NCI-H146 (cell line): ENCODE measurements around the gene ANKS6.

Experiments
- DNase-seq: peaks from one replicate; lab custom pipeline; 2025; lab: John Stamatoyannopoulos, UW

Gene ANKS6

DNA sequence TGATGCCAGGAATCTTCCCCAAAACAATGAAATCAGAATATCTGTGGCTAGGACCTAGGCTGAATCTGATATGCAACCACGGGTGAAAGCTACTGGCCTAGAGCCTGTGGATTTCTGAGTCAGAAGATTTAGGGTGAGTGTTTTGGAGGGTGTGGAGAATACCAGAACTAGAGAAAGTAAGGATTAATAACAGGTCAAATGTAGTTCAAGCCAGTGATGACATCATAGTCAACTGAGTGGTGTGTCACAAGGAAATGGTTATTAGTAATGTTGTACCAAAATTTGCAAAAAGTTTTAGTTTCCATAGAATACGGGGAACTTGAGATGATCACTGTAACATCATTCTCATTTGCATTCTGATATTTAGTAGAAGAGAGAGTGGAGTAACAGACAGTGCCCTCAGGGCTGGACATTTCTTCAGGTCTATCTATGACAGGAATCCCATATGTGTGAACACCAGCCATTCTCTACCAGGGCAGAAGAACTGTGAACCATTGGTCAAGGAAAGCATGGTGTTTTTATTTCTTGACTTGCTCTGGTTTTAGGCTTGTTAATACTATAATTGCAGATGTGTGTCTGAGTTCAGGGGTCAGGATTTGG lies 14.8 kb upstream of the ANKS6 start:
- DNase-seq, result no peak

DNA sequence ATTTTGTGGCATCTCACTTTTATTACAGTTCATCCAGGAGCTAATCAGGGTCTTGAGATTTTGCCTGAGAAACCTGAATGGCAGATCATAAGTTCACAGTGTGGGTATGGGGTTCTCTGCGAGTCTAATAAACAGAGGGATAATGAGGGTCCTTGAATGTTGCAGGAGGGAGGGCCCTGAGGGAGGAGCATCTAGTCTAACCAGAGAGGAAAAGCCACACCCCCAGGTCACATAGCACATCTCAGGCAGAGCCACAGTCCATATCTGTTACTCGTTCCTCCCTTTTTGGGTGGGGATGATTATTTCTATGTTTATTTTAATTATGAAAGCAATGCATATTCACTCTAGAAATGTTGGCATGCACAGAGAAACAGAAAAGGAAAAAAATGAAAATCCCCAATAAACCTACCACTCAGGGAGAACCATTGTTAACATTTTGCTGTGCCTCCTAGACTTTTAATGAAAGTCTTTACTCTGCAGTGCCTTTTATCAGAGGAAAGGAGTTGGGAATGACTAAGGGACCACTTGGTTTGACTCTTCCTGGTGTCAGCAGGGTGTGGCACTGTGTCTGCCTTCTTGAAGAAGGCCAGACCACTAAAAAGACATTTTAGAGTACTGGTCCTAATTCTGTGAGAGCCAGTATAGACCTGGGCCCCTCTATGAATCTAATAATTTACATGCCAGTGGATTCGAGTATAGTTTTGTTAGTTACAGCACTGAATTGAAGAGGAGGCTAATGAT lies 13.9 kb upstream of the ANKS6 start:
- DNase-seq, result peak; percentile 6

DNA sequence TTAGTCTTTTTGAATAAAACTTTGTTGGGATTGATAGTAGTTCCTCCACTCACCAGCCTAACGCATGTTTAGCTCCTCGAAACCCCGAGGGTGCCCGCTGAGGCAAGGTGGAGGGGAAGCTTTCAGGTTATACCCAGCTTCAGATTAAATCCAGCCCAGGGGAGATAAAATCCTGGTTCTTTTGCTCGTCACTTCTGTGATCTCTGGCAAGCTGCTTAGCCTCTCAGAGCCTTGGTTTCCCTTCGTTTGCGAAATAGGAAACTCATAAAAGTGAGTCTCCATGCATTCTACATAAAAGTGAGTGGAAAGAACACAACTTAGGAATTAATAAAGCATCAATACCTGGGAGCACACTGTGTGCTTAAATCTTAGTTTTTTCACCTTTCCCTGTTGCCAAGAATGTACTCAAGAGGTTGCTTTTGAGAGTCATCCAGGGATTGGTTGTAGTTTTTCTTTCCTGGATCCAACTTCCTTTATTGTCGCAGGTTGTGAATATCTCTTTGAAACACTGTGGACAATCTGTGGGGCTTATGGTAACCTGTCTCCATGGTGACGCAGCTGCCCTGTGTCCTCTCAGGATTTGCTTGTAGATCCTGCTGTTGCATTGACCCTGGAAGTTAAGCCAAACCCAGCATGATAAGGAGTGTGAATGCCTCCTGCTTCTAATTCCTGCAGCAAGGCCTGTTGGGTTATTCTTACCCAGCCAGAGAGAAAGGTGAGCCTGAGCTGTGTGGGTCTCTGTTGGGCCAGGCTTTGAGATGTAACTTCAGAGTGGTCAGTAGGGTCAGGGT lies 13.2 kb upstream of the ANKS6 start:
- DNase-seq, result peak; percentile 38

DNA sequence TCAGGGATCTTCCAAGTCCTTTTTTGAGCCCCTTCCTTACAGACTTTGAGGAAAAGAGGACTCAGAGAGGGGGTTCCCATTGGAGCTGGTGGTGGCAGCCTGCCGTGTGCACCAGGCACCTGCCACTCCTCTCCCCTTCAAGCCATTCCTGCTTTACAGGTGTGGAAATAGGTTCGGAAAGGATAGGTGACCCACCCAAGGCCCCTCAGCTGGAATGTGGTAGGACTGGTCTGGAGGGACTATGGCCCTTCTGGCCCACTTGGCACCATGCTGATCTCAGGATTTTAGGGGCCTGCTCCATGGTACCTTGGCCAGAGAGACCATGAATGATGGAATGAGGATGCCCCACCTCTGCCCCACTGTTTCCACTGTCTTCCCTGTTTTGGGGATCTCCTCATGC lies 12.5 kb upstream of the ANKS6 start:
- DNase-seq, result no peak

DNA sequence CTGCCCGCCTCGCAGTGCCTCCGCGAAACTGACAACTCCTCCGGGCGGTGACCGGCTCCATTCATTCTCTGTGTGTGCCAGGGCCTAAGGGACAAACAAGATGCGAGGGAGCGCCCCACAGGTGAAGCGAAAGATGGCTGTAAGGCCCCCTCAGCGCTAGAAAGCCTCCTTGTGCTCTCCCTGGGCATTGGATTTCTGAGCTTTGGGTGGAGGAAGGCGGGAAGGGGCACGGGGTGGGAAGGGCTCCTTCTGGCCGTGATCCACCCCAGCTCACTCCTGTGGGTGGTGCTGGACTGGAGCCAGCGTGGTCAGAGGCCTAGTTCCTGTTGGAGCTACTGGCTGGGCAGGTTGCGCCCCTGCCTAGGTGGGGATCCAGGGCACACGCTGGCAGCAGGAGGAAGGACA lies 12.1 kb upstream of the ANKS6 start:
- DNase-seq, result peak; percentile 64

DNA sequence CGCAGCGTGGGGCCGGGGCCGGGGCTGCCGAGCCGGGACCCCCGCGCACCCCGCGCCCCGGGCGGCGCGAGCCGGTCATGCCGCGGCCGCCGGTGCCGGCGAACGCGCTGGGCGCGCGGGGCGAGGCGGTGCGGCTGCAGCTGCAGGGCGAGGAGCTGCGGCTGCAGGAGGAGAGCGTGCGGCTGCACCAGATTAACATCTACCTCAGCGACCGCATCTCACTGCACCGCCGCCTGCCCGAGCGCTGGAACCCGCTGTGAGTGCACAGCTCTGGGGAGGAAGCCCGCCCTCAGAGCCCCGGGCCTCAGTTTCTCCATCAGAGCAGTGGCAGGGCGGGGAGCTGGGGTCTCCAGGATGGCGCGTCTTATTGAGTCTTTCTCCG lies 11.4 kb upstream of the ANKS6 start:
- peak; percentile 42 for DNase-seq

DNA sequence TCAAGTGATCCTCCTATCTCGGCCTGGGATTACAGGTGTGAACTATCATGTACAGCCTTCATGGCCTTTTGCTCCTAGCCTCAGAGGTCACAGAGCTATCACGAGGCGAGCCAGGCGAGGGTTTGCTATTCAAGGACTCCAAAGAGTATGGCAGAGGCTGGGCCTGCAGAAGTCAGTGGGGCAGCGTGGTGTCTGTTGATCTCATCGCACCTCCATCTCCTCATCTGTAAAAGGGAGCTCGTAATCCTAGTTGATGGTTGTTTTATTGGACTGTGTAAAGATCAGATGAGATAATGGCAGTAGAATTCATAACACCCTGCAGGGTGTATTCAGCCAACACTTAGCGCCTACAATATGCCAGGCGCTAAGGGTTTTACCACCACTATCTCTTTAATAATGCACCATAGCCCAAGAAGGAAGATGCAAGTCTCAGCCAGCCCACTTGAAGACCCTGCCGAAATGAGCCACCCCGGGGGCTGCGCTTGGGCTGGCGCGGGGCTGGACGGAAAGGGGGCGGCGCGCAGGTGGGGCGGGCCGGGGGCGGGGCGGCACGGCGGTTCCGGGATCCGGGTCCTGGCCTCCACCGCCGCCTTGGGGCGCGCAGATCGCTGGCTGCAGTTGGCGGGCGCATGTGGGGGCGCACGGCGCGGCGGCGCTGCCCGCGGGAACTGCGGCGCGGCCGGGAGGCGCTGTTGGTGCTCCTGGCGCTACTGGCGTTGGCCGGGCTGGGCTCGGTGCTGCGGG lies 10.9 kb upstream of the ANKS6 start, which contains the start of gene GALNT12:
Gene GALNT12, plus strand, starts transcription at position 601 of the 744 bp plus-strand sequence. Its CDS starts 29 bp downstream, at position 630.
- peak; percentile 64 for DNase-seq

DNA sequence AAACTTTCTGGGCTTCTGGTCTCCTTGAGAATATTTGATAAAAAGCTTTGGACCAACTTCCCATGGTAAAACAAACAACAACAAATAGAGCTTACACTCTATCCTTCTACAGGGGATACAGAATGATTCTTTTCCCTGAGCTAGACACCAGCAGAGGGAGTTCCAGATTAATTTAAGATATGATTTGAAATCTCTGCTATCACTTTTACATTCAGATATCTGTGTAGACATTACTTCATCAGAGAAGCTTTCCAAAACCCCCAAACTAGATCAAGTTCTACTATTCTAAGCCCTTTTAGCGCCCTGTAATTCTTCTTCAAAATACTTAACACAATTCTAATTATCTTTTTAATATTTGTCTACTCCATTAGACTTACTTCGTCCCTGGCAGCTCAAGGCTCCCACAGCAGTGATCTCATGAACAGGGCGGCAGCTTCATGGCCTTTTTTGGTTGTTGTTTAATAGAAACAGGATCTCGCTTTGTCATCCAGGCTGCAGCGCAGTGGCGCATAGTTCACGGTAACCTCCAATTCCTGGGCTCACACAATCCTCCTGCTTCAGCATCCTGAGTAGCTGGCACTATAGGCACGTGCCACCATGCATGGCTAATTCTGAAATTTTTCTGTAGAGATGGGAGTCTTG lies 10.2 kb upstream of the ANKS6 start:
- no peak for DNase-seq

DNA sequence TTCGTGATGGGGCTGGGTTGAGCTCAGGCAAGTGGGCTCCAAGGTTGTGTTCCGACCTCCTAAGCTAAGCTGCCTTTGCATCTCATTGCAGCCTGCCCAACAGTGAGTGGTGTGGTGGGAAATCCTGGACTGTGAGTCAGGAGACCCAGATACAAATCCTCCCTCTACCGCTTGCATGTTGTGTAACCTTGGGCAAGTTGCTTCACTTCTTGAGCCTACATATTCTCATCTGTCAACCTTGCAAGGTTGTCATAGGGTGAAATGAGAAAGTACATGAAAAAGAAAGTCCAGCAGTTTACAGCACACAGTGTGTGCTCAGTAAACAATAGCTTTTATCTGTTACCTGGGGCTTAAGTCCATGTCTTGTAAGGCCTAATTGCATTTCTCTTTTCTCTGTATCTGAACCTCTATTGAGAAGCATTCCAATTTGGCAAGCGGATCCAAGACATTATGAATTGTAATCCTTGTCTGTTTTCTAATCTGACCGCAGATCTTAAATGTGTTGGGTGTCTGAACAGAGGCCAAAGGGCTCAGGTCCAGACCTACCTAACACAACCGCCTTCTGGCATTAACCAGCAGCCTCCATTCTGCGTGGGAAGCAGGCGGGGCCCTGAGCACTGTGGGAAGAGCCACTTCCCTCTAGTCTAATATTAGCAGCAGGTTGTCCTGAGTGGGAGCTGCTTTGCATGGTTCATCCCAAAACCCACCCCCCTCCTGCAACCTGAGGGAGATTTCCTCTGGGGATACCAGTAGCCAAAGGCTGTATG lies 9.3 kb upstream of the ANKS6 start:
- no peak for DNase-seq

DNA sequence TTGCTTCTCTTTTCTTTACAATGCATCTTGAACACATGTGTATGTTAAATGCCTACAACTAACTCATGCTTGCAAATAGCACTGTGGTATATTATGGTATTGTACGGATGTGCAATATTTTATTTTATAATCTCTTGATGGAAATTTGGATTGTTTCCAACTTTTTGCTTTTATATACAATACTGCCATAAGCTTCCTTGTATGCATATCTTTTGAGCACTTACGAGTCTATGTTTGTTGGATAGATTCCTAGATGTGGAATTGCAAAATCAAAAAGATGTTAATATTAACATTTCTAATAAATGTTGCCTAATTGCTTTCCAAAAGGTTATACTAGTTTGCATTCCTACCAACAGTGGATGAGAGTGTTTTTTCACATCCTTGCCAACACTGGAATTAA lies 7.7 kb upstream of the ANKS6 start:
- DNase-seq, result no peak

DNA sequence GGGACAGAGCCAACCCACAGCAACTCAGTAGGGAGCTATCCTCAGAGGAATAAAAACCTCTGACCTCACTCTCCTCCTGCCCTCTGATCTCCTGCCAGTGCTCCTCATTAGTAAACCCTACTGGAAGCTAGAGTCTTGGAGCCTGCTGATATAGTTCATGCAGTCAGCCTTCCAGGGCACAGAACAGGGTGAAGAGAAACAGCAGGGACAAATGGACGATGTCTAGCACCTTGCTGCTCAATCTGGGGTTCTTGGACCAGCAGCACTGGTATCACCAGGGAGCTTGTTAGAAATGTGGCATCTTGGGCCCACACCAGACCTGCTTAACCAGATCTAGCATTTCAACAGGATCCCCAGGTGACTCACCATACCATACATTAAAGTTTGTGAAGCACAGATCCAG lies 5.6 kb upstream of the ANKS6 start:
- DNase-seq, result no peak

DNA sequence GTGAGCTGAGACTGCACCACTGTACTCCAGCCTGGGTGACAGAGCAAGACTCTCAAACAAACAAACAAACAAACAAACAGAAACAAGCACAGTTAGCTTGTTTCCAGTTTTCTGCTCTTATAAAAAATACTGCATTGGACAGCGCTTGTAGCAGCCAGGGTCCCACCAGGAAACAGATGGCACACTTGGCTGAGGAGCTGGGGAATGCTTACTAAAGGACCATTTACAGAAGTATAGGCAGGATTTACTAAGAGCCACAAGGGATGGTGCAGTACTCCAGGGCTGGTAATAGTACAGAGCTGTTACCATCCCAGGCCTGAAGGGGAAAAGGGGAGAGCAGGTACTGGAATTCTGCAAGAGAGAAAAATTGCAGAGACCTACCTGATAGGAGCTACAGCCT lies 5.2 kb upstream of the ANKS6 start:
- DNase-seq, result no peak

DNA sequence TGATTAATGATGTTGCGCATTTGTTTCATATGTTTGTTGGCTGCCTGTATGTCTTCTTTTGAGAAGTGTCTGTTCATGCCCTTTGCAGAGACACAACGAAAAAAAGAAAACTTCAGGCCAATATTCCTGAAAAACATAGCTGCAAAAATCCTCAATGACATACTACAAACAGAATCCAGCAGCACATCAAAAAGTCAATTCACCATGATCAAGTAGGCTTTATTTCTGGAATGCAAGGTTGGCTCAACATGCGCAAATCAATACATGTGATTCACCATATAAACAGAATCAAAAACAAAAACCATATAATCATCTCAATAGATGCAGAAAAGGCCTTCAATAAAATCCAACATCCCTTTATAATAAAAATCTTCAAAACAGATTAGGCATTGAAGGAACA lies 1.9 kb upstream of the ANKS6 start:
- DNase-seq, result no peak

DNA sequence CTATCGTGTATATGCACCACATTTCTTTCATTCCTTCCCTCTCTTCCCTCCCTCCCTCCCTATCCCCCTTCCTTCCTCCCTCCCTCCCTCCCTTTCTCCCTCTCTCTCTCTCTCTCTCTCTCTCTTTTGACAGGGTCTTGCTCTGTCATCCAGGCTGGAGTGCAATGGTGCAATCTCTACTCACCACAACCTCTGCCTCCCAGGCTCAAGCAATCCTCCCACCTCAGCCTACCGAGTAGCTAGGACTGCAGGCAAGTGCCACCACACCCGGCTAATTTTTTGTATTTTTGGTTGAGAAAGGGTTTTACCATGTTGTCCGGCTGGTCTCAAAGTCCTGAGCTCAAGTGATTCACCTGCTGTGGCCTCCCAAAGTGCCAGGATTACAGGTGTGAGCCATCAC lies 1.1 kb upstream of the ANKS6 start:
- no peak for DNase-seq

DNA sequence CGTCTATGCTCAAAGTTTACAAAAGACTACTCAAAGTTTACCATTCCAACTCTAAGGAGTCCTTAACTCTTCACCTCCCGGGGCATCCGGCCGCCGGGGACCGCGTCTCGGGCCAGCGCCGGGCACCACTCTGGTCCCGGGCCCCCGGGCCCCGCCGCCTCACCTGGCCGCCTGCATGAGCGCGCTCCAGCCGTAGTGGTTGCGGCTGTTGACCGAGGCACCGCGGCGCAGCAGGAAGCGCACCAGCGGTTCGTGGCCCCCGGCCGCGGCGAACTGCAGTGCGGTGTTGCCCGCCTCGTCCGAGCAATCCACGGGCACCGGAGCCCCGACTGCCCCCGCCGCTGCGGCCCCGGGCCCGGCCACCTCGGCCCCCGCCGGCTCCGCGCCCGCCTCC lies 388 bp downstream of the ANKS6 start:
- DNase-seq, result peak; percentile 32

DNA sequence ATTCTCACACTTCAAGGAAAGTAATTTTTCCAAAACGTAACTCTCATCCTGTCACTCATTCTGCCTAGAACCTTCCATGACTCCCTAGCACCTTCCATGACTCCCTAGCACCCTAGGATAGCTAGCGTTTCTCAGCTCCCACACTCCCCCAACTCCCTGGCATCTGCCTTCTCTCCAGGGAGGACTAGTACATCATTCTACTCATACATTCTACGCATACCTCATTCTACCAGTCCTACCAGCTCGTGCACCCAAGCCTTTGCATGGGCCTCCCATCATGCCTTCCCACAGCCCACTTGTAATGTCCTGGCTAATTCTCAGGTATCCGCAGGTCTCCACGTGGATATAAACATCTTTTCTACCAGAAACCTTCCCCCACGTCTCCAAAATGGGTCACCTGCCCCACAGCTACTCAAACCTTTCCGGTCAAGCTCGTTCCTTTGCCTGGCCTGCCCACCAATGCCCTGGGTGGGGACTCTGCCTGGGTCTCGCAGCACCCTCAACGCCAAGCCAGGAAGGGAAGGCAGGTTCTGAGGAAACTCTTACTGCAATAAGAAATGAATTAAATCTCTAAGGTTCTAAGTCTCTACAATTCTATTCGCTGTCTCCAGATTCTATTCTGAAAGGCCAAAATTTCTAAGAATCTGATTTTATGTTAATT lies 930 bp downstream of the ANKS6 start:
- DNase-seq, result no peak

DNA sequence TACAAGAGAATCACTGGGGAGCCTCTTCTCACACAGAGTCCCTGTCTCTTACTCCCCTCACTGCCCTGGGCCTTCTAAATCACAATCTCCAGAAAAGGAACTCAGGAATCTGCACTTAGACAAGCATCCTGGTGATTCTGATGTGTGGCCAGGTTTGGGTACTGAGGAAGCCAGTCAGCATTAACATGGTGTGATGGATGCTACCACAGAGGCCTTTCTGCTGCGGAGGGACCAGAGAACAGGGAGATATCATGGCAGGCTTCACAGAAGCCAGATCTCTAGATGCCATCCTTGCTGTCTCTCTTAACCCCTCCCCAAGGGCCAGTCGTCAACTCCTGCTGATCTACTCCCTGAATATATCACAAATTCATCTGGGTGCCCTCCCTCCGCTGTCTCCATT lies 1.6 kb downstream of the ANKS6 start:
- DNase-seq, result no peak

DNA sequence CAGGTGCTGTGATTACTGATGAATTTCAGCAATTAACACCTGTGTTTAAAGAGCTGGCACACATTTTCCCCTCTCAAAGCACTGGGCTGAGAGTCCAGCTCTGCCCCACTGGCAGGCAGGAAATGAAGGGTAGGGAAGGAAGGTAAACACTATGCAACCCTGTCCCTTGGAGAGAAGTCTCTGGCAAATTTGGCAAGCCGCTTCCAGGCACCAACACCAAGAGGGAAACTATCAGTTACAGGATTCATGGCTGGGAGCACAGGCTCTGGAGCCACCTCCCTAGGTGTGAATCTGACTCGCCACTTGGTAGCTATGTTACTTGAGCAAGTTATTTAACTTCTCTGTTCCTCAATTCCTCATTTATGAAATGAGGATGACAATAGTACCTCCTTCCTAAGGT lies 3.3 kb downstream of the ANKS6 start:
- peak; percentile 17 for DNase-seq

DNA sequence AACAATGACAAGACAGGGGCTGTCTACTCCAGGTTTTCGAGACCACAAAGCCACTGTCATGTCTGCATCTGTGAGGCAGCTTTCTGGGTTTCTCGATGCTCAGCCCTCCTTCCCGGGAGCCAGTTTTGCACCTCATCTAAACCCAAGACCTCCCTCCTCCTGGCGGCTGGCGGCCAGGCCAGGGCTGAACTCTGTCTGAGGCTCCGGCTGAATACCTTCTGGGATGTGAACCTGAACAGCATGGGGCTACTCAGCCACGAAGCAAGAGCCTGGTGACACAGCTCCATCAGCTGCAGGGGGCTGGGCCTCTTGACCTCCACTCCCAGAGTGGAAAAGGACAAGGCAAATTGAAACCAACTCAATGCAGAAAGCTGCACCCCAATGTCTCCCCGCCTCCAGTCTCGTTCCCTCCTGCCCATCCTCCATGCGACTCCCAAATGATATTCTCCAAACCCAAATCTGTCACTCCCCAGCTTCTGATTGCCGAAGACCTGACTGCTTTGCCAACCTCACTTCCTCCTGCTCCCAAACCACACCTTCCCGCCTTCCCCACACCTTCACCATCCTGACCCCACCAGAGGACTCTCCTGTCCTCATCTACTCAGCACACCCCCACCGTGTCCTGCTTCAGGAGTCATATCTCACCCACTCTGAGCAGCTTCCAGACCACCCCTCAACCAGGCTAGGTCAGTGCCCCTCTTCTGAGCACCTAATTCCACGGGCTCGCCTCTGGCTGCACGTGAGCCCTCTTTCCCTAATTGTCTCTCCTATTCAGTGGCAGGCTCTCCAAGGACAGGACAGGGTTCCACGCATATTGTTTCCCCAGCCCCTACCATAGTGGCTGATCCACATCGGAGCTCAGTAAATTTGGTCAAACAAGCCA lies 4.5 kb downstream of the ANKS6 start:
- no peak for DNase-seq
